ENCODE results near the gene ETS1.

ETS1 gene

DNA sequence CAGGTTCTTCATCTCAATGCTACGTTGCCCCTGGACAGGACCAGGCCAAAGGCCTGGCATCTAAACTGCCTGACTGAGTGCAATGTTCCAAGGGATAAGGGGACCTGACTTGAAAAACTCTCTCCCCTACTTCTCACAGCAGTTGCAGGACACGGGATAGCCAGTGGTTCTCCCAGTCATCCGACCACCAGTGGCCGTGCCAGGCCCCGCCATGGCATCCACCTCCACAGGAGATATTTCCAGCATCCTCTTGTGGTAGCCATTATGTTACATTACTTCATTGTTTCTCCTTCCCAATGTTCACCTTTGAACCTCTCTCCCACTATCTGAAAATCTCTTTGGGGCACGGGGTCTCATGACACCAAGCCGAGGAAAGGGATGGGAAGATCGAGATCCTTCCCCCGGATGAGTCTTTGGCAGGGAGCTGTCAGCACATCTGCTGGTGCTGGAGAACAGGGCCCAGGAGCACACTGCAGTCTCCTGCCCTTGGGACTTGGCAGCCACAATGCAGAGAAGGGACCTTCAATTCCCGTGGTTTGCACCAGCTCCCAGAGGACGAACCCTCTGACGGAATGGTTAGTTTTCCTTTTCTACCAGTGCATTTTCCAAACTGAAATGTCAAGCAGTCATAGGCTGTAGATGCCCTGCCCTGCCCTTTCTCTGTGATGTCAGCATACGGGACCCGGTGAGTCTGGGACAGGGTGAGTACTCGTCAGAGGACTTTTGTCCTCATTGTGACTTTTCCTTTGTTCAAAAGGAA lies 121.2 kb downstream of the ETS1 start:
- no peak overlapping the region for H3K27ac Mint-ChIP-seq
- H3K36me3 Mint-ChIP-seq (ENCODE audit: low read depth) = peaks cover 35% of the 10 kb centered on the region
- H3K4me3 Mint-ChIP-seq = no peak overlapping the region
- no peaks in the 10 kb centered on the region for H3K9me3 Mint-ChIP-seq
- H3K27me3 Mint-ChIP-seq = no peaks in the 10 kb centered on the region
- peaks cover 5% of the 10 kb centered on the region for H3K4me1 Mint-ChIP-seq (ENCODE audit: low read depth)
- intact Hi-C loops (cut with micrococcal nuclease) = no loop called here

DNA sequence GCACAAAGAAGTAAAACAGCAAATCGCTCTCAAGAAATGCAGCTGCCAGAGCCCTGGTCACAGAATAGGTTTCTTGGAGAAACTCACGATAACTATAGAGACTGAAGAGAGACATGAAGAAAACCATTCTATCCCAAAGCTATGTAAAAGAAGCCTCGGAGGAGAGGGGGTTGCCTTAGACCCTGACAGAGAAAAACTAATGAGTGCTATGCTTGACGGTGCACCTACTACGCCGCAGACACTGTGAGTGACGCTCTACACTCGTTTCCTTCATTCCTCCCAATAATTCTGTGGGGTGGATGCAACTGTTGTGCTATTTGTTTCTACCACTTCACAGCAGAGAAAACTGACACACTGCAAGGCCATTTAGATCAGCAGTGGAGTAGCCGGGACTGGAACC lies 121.8 kb downstream of the ETS1 start:
- Mint-ChIP-seq H3K27ac (no peak overlapping the region), H3K36me3 (ENCODE audit: low read depth) (peaks cover 41% of the 10 kb centered on the region), H3K9me3 (no peaks in the 10 kb centered on the region), H3K4me1 (ENCODE audit: low read depth) (peaks cover 5% of the 10 kb centered on the region), H3K4me3 (no peak overlapping the region), H3K27me3 (no peaks in the 10 kb centered on the region)
- intact Hi-C loops (cut with micrococcal nuclease) = no loop called here

DNA sequence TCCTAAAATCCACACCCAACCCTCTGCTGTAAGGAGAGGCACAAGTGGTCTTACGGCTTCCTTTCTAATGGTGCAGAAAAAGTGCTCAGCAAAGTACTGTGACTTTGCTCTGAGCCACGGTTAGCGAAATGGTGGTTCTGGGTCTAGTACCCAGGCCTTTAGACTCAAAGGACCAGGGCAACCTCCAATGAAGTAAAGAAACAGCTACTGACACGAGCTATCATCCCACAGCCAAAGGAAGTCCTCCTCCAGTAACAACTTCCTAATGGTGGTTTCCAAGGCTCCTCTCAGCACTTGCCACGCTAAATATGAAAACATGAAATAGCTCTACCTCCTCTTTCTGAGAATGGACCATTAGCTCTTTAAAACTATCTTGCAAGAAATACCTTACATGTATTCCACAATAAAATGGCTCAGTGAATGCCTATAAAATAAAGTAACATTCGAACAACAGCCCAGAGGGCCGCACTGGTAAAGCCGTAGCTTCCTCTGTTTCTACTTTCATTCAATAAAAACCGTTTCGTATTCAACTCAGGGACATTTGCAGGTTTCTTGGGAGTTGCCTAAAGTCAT lies 122.4 kb downstream of the ETS1 start:
- Mint-ChIP-seq H3K27me3 (no peaks in the 10 kb centered on the region), H3K9me3 (no peaks in the 10 kb centered on the region), H3K4me3 (no peak overlapping the region), H3K36me3 (ENCODE audit: low read depth) (peaks cover 46% of the 10 kb centered on the region), H3K27ac (no peak overlapping the region), H3K4me1 (ENCODE audit: low read depth) (peaks cover 5% of the 10 kb centered on the region)
- intact Hi-C loops (cut with micrococcal nuclease) = no loop called here

DNA sequence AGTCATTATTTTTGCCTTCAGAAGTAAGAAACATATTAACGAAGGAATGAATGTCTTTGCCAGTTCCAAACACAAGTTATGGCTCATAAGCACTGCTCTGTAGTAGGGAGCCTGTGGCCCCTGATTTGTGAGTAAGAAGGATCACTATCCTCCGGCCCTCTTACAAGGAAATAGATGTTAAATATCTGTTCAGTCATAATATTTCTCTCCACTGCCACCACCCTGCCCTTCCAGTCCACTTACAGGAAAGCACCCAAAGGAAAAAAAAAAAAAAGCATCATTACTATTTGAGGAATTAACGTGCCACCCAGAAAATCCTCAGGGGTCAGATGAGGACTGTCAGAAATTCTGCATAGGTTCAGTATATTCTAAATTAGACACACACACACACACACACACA lies 123.4 kb downstream of the ETS1 start:
- H3K27me3 Mint-ChIP-seq = no peaks in the 10 kb centered on the region
- no peaks in the 10 kb centered on the region for H3K9me3 Mint-ChIP-seq
- intact Hi-C loops (cut with micrococcal nuclease) = no loop called here
- peaks cover 50% of the 10 kb centered on the region for H3K36me3 Mint-ChIP-seq (ENCODE audit: low read depth)
- no peak overlapping the region for H3K4me3 Mint-ChIP-seq
- H3K4me1 Mint-ChIP-seq (ENCODE audit: low read depth) = peaks cover 5% of the 10 kb centered on the region
- H3K27ac Mint-ChIP-seq = no peak overlapping the region

DNA sequence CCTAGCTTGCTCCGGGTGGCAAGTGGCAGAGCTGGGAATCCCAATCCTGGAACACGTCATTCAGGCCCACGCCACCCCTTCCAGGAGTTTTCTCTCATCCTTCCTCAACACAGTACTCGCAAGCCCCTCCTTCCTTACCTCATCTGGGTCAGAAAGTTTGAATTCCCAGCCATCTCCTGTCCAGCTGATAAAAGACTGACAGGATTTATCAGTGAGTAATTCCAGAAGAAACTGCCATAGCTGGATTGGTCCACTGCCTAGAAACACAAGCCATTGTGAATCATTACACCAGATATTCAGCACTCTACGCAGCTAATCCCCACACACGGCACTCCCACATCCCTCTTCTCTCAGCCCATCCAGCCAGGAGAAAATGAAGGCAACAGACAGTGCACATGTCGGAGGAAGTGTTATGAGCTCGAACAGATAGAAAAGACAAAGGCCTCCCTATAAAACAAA lies 124.0 kb downstream of the ETS1 start:
- H3K4me3 Mint-ChIP-seq = no peak overlapping the region
- H3K27me3 Mint-ChIP-seq = no peaks in the 10 kb centered on the region
- H3K4me1 Mint-ChIP-seq (ENCODE audit: low read depth) = peaks cover 2% of the 10 kb centered on the region
- no peaks in the 10 kb centered on the region for H3K9me3 Mint-ChIP-seq
- peaks cover 50% of the 10 kb centered on the region for H3K36me3 Mint-ChIP-seq (ENCODE audit: low read depth)
- intact Hi-C loops (cut with micrococcal nuclease) = no loop called here
- no peak overlapping the region for H3K27ac Mint-ChIP-seq

DNA sequence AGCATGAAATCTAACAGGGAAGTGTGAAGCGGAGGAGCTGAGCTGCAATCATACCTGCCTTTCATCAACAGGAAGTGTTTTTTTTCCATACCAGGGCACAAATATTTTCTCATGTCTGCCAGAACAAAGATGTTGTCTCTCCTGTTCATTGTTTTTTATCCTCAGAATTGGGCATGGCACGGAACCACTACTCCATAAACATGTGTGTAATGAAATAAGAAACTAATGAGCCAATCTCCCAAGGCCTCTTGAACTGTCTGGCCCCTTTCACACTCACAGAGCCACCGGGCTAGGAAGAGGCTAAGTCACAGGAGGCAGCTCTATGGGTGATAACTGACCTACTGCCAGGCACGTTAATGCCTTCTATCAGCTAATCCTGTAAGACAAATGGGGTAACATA lies 124.4 kb downstream of the ETS1 start:
- intact Hi-C loops (cut with micrococcal nuclease) = no loop called here
- Mint-ChIP-seq H3K36me3 (ENCODE audit: low read depth) (peaks cover 50% of the 10 kb centered on the region), H3K4me3 (no peak overlapping the region), H3K4me1 (ENCODE audit: low read depth) (no peaks in the 10 kb centered on the region), H3K27ac (no peak overlapping the region), H3K27me3 (no peaks in the 10 kb centered on the region), H3K9me3 (no peaks in the 10 kb centered on the region)

DNA sequence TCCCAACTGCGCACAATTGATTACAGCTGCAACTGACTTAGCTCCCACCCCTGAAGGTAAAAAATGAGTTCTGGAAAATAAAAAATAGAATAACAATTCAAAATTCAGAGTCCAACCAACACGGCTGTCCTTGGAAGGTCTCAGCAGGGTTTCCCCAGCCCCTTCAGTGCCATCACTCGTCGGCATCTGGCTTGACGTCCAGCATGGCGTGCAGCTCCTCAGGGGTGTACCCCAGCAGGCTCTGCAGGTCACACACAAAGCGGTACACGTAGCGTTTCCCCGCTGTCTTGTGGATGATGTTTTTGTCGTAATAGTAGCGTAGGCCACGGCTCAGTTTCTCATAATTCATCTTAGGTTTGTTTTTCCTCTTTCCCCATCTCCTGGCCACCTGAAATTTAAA lies 125.2 kb downstream of the ETS1 start:
- Mint-ChIP-seq H3K4me3 (no peak overlapping the region), H3K9me3 (no peaks in the 10 kb centered on the region), H3K27me3 (no peaks in the 10 kb centered on the region), H3K4me1 (ENCODE audit: low read depth) (no peaks in the 10 kb centered on the region), H3K27ac (no peak overlapping the region), H3K36me3 (ENCODE audit: low read depth) (peaks cover 45% of the 10 kb centered on the region)
- intact Hi-C loops (cut with micrococcal nuclease) = no loop called here

DNA sequence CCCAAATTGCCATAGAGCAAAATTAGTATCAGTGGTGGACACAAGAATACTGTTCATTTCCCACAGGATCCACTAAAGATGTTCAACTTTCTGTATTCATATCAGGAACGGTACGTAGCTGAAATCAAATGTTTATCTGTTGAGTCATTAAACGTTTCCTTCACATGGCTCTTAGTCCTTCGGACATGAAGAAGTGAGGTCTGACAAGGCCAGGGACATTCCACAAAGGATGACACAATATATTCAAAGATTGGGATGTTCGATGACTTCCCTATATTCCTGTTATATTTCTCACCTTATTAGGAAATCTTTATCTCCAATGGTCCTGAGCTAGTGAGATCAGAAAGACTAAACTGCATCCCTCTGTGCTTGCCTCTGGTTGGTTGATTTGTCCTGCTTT lies 129.0 kb downstream of the ETS1 start:
- Mint-ChIP-seq H3K9me3 (no peaks in the 10 kb centered on the region), H3K4me3 (no peak overlapping the region), H3K4me1 (ENCODE audit: low read depth) (no peaks in the 10 kb centered on the region), H3K36me3 (ENCODE audit: low read depth) (peaks cover 33% of the 10 kb centered on the region), H3K27ac (no peak overlapping the region), H3K27me3 (no peaks in the 10 kb centered on the region)
- intact Hi-C loops (cut with micrococcal nuclease) = no loop called here

DNA sequence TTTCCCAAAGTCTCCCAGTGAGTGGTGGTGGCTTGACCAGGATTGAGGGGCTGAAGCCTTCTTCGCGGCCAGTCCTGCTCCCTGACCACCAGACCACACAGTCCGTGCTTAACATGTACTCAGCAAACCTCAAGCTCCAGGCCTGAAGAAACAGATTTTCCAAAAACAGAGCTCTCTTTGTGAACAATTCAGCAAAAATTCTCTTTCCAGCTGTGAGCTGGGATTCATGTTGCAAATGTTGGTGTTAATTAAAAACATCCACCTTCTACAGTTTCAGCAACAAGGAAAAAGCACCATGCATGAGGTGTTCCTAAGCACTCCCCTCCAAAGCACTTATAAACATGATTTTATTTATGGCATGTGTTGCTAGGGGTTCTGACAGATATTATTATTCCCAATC lies 129.5 kb downstream of the ETS1 start:
- Mint-ChIP-seq H3K4me3 (no peak overlapping the region), H3K4me1 (ENCODE audit: low read depth) (no peaks in the 10 kb centered on the region), H3K9me3 (no peaks in the 10 kb centered on the region), H3K36me3 (ENCODE audit: low read depth) (peaks cover 29% of the 10 kb centered on the region), H3K27me3 (no peaks in the 10 kb centered on the region), H3K27ac (no peak overlapping the region)
- intact Hi-C loops (cut with micrococcal nuclease) = no loop called here

DNA sequence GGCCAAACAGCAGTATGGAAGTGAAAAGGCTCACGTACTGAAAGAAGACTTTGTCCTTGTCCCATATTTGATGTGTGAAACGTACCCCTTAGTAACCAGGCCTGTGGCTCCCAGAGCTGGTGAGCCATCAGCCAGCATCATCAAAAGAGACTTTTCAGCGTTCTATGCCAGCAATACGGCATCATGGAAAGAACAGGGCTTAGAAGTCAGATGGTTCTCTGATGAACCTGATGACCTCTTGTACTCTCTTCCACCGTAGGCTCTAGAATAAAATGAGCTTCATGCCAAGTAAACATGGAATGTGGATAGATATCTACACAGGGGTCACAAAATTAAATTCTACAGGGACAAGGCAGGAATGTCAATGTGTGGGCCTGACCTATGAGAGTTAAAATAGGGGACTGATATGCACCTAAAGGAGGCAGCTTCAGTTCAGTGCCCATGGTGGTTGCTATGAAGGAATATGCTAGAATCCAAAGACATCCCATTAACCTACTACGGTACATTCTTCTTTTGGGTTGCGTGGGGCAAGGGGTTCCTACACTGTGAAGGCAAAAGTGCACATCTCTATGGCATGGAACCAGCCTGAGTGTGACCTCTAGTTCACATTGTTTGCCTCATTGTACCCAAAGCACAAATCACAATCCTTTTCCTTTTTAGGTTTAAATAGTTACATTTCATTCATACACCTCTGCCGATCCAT lies 130.6 kb downstream of the ETS1 start:
- H3K4me3 Mint-ChIP-seq = no peak overlapping the region
- no peaks in the 10 kb centered on the region for H3K4me1 Mint-ChIP-seq (ENCODE audit: low read depth)
- no peaks in the 10 kb centered on the region for H3K9me3 Mint-ChIP-seq
- H3K36me3 Mint-ChIP-seq (ENCODE audit: low read depth) = peaks cover 17% of the 10 kb centered on the region
- H3K27me3 Mint-ChIP-seq = no peaks in the 10 kb centered on the region
- H3K27ac Mint-ChIP-seq = no peak overlapping the region
- intact Hi-C loops (cut with micrococcal nuclease) = no loop called here

DNA sequence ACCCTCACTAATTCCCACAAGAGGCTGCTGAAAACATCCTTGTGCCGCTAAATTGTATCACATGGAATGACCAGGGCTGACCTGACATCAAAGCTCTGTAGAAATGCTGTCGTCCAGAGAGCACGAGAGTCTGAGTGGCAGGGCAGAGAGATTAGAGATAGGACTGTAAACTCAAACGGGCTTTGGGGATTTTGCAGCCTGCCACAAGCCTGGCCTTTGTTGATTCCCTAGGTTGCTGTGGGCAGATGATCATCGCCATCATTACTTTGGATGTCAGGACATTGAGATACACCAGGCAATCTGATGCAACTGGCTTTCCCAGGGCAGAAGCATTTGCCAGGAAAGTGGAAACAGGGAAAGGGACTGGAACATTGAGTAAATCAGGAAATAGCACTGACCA lies 131.6 kb downstream of the ETS1 start:
- Mint-ChIP-seq H3K36me3 (ENCODE audit: low read depth) (peaks cover 12% of the 10 kb centered on the region), H3K4me3 (no peak overlapping the region), H3K4me1 (ENCODE audit: low read depth) (no peaks in the 10 kb centered on the region), H3K27me3 (no peaks in the 10 kb centered on the region), H3K27ac (no peak overlapping the region), H3K9me3 (no peaks in the 10 kb centered on the region)
- intact Hi-C loops (cut with micrococcal nuclease) = no loop called here

DNA sequence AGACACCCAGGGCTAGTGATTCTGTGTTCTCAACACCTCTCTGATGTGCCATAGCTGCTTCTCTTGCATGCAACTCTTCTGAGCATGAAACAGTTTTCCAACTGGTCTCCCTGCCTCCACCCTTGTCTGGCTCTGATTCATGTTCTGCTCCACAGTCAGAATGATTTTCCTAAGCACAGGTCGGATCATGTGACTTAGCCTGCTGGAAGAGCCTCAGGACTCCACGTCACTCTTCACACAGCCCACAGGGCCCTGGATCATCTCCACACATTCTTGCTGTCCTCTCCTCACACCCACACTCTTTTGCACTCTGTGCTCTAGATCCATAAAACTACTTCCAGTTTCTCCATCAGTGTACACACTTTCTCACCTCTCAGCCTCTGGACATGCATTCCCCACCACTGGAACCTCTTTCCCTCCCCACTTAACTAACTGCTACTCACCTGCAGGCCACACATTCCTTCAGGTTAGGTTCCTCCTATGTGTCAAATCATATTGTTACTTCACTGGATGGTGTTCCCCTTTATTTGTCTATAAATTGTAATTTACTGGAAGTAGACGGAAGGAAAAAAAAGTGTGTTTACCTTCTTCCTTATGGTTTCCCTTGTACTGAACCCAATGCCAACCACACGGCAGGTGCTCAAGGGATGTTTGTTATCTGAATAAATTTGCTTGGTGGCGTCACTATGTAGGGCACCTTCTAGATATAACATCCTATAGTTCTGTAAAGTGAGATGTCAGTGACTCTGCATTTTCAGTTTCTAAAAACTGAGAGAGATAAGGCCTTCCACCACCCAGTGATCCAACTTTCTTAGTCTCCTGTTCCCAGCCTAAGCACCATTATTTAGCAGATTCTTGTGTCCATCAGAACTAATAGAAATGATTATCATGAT lies 133.7 kb downstream of the ETS1 start:
- H3K4me3 Mint-ChIP-seq = no peak overlapping the region
- no peak overlapping the region for H3K27ac Mint-ChIP-seq
- H3K9me3 Mint-ChIP-seq = no peaks in the 10 kb centered on the region
- intact Hi-C loops (cut with micrococcal nuclease) = no loop called here
- no peaks in the 10 kb centered on the region for H3K36me3 Mint-ChIP-seq (ENCODE audit: low read depth)
- H3K27me3 Mint-ChIP-seq = no peaks in the 10 kb centered on the region
- no peaks in the 10 kb centered on the region for H3K4me1 Mint-ChIP-seq (ENCODE audit: low read depth)

DNA sequence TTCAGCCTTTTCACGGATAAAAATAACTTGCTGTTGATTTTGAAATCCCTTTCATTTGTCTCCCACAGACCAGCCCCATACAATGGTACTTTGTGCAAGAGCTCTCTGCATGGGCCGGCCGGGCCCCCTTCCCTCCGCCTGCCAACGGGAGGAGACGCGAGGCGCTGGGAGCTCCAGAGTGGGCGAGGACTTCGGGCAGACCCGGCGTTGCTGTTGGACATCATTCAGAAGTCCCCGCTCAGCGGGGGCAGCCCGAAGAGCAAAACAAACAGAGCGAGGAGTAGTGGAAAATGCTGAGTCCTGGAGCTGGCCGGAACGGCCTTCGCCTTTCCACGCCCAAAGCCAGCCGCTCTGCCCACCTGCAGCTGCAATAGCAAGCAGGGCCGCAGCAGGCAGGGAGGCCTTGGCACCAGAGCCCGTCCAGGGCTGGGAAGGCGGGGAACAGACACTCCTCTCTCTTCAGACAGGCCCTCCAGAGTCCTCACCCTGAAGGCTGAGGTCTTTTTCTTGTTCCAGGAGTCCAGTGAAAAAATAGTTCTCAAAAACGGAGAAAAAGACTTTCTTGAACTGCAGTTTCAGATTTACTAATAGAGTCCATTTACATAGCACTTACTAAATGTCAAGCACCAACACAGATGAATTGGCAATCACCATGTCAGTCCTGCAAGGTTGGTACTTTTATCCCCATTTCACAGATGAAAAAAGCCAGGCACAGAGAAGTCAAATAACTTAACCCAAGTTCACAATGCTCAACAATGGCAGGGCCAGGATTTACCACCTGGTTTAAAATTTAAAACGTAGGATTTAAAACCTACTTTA lies 135.5 kb downstream of the ETS1 start:
- H3K4me3 Mint-ChIP-seq = no peak overlapping the region
- intact Hi-C loops (cut with micrococcal nuclease) = no loop called here
- no peak overlapping the region for H3K27ac Mint-ChIP-seq
- H3K9me3 Mint-ChIP-seq = no peaks in the 10 kb centered on the region
- H3K36me3 Mint-ChIP-seq (ENCODE audit: low read depth) = no peaks in the 10 kb centered on the region
- H3K4me1 Mint-ChIP-seq (ENCODE audit: low read depth) = no peaks in the 10 kb centered on the region
- H3K27me3 Mint-ChIP-seq = no peaks in the 10 kb centered on the region
